HG03097 (cell line): ENCODE results near the gene PKD2.

Experiments used
- ATAC-seq: cut with Tn5 transposase; IDR thresholded peaks from one replicate; pipeline ENCODE4 v1.9.1; 2021; ENCODE audit not compliant: unreplicated experiment, low FRiP score

Gene PKD2

DNA sequence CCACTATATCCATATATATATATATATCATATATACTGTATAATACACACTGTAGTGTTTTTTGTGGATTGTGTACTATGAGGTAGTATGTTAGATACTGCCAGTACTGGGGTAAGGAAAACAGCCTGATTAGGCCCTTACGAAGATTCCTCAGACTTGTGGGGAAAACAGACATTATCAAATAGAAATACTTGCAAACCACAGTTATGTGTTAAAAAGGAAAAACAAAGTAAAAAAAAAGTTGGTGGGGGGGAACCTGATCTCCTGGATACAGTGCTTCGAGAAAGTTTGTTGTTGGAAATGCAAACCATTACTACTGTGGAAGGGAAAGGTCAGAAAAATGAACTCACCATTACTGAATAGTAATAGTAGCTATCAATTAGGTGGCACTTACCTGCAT is 53.0 kb downstream of the PKD2 start:
- ATAC-seq: no peak

DNA sequence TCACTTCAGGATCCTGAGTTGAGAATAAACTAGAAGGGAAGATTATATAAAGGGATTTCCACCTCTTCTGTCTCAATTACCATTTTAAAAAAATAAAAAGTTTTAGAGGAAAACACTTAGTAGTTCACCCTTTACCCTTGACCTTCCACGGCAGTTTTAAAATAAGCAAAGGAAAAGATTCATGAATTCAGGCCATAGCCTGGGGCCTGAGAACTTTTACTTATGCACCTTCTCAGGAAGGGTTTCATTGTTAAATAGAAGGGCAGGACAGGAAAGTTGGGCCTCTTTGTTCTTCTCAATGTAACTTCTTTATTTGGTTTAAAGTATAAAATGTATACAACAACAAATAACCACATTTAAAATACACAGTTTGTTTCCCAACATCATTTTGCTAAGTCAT is 54.9 kb downstream of the PKD2 start:
- no peak for ATAC-seq

DNA sequence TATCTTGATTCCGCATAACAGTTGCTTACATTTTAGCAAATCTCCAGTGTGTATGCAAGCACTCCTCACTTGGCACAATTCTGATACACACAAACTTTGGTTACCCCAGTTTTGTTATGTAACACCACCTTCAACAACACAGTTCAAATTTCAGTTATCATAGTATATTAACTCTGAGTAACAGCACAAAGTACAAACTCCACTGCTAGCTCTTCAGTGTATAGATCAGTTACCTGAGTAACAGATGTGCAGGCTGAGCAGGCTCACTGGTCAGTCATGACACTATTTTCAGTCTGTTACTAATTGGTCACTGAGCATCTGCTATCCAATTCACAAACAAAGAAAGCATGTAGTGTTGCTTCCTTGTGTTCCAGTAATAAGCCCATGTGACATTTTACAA is 55.4 kb downstream of the PKD2 start:
- no peak for ATAC-seq

DNA sequence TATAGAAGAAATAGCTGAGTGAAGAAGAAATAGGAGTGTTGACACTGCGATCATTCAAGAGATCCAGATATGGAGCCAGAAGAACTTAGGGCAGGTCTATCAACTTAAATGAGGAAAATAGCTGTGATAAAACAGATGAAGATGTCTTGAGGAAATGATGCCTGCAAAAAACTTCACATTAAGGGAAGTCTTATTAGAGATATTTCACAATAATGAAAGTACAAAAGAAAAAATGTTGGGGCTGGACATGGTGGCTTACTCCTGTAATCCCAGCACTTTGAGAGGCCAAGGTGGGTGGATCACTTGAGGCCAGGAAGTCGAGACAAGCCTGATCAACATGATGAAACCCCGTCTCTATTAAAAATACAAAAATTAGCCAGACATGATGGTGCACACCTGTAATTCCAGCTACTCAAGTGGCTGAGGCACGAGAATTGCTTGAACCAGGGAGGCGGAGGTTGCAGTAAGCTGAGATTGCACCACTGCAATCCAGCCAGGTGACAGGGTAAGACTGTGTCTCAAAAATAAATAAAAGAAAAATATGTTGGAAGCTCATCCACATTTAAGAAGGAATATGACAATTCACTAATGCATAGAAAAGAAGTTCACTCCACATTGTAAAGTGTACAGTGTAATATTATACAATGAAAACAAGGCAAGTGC is 56.3 kb downstream of the PKD2 start:
- no peak for ATAC-seq

DNA sequence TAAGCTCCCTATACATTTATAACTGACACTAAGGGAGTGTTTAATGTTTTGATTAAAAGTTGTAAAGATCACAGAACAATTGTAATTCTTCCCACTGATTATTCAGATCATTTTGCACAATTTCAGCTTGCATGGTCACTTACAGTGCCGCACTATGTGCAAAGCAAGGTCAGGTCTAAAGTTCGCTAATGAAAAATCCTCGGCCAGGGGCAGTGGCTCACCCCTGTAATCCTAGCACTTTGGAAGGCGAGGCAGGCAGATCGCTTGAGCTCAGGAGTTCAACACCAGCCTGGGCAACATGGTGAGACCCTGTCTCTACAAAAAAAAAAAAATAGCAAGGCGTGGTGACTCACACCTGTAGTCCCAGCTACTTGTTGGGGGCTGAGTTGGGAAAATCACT is 57.0 kb downstream of the PKD2 start:
- ATAC-seq: no peak

DNA sequence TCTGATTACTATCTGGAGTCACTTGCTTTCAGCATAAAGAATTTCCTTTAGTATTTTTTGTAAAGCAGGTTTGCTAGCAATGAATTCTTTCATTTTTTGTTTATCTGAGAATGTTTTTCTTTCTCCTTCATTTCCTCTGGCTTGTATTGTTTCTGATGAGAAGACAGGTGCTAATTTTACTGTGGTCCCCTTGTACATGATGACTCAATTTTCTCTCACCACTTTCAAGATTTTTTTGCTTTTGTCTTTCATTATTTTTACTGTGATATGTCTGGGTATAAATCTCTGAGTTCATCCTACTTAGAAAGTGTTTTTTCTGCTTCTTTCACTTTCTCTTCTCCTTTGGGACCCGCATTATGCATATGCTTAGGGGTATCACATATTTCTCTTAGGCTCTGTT is 62.6 kb downstream of the PKD2 start:
- no peak for ATAC-seq

DNA sequence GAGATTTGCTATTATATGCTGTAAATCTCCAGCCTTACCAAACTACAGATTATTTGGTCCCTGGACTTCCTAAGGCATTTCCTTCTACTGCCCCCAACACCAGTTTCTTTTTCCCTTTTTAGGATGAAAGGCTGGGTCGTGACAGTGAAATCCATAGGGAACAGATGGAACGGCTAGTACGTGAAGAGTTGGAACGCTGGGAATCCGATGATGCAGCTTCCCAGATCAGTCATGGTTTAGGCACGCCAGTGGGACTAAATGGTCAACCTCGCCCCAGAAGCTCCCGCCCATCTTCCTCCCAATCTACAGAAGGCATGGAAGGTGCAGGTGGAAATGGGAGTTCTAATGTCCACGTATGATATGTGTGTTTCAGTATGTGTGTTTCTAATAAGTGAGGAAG is 67.9 kb downstream of the PKD2 start:
- no peak for ATAC-seq

DNA sequence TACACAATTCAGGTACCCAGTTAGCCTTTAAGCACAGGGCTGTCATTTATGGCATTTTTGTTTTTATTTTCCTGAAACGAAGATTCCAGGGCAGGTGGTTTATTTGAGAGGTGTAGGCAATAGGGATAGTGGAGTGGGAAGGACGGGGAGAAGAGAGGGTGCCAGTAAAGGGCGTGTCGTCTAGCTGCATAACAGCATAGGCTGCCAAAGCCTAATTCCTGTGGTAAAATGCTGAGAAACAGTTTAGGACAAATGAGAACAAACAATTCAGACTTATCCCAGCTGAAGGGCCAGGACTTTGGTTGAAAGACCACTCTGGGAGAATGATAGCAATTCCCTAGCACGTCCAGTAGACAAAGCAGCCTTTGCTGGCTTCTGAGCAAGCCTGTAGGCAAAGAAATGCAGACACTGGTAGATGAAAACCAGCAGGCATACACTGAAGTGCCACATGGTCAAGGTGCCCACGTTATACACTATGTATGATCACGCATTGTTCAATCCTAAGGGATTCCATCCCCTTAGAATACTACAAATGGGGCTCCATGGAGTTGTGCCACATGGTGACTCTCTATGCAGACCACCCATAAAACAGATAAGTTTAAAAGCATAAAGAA is 70.6 kb downstream of the PKD2 start:
- no peak for ATAC-seq

DNA sequence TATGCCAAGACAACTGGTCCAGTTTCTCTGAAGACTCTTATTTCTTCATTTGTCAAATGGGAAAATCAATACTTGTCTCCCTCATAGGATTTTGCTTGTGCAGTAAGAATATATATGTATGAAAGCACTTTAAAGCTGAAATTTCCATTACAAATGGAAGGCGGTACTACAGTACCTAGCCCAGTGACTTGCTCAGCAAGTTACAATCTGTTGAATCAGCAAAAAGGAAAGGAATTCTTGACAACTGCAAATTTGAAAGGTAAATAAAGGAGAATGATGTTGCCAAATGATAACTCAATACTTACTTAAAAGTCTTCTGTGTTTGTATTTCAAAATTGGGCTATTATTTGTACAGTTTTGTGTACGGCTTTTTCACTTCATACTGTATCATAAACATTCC is 71.1 kb downstream of the PKD2 start:
- no peak for ATAC-seq

DNA sequence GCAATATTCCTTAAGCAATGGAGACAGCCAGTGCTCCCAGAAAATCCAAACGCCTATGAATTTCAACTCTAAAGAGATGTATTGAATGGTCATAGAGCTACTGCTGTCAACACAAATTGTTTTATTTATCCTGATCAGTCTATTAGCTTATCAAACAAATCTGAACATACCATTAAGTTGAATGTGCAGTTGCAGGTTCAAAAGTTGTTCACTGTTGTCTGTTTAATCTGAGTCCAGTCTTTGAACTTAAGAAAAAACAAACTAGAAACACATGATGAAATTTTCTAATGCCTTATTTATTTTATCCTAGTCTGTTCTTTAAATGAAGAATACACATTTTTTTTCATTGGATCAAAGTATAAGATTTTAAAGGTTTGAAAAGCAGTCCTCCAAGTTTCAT is 73.2 kb downstream of the PKD2 start:
- no peak for ATAC-seq

DNA sequence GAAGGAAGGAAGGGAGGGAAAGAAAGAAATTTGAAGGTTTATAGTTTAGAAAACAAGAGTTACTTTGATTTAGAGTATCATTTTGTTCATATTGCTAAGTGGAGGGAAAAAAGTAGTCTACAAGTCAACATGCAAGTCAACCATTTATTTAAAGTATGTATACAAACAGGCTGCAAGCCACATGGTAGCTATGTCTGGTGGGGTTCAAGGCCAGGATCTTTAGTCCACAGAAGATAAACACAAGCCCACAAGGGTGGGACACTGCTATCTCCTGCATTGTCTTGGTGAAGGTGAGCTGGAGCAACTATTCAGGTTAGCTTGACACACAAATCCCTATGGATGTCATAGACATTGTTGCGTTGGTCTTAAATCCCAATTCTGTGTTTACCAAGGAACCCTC is 79.6 kb downstream of the PKD2 start:
- ATAC-seq: no peak

DNA sequence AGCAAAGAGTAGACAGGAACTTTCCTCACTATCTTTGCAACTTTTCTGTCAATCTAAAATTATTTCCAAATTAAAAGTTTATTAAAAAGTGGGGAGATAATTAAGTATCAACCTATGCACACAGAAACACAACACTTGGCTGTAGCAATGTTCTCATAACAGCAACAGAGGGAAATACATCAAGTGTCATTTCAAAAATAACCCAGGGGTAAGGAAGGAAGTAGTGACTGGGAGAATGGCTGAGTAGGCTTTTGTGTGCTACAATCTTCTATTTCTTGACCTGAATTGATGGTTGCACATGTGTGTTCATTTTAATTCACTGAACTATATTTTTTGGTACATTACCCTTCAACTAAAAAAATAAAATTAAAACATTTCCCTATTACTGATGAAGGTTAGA is 83.5 kb downstream of the PKD2 start:
- no peak for ATAC-seq

DNA sequence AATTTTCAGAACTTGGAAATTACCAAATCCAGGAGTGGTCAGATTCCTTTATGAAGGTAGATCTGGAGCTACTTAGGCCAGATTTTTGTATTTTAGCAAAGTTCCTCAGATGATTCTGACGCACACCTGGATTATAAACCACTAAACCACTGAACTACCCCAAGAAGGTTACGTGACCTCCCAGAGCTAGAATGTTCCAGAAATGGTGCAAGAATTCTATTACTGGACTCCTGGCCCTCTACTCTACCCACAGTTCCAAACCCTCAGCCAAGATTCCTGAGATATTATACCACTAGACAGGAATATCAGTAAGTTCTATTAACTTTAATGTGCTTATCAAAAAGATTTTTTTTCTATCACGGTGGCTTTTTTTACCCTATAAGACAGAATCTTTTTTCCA is 83.9 kb downstream of the PKD2 start:
- no peak for ATAC-seq

DNA sequence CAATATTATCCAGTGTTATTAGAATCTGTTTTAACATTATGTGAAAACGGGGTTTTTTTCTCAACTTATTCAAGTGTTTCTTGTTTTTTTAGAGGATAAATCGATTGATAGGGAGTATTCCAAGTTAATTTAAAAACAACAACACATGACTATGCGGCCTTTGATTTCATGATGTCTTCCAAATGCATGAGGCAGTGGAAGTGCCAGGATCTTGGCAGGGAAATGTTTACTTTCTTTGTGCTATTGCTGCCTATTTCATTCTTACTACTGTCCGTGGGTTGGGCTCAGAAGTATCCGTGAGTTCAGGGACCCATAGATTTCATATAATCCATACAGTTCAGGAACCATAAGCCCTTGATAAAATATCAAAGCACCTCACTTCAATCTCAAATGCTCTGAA is 86.4 kb downstream of the PKD2 start:
- no peak for ATAC-seq

DNA sequence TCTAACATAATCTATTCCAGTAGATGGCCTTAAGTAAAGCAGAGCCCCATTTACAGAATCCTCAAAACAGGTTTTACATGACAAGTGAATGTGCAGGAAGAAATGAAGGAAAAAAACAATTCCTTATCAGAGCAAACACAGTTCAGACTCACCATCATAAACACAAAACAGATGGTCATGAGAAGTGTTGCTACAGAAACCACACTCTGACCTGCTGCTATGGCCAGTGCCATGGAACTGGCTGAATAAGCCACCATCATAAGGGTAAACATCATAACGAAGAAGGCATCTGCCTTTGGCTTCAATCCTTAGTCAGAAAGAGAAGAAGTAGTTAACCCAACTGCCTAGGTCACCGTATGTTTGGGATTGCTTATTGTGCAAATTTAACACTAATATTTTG is 89.9 kb downstream of the PKD2 start:
- no peak for ATAC-seq

DNA sequence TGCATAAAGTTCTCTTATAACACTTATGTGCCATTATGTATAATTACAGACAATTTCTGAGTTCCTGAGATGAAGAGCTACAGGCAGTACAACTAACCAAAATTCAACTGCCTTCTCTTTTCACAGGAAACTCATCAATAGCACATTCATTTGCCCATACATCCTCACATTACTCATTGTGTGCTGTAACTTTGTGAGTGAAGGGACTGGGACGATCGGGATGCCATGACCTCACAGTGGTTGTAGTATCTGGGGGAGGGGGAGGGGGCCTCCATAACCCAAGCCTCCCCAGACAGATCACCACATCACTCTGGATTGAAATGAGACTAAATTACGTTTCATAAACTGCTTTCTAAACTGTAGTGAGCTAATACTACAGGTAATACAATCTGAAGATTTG is 90.3 kb downstream of the PKD2 start:
- no peak for ATAC-seq

DNA sequence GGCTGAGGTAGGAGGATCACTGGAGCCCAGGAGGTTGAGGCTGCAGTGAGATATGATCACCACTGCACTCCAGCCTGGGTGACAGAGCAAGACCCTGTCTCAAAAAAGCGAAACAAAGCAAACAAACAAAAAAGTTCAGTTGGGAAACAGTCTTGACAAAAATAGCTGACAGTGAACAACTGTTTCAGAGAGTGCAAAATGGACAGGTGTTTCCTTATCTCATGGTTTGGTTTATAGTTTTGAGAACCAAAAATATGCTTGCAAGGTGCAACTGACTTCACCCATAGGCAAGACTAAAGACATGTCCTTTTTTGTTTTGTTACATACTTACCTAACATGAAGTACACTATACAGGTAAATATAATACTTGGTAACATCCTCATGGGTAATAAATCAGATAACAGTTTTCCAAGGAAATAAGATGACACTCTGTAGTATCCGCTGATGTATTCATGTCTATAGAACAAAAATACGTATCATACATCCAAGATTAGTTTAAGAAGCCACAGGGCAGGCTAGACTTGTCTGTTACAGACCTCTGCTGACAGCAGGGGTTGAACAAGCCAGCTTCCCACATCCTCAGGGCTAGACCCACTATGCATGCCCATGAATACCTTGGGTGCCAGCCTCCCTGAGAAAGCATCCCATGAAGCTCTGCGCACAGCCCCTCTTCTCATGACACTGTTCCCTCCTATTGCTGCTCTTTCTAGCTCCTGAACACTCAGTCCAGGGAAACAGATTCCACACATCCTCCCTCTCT is 91.7 kb downstream of the PKD2 start:
- no peak for ATAC-seq

DNA sequence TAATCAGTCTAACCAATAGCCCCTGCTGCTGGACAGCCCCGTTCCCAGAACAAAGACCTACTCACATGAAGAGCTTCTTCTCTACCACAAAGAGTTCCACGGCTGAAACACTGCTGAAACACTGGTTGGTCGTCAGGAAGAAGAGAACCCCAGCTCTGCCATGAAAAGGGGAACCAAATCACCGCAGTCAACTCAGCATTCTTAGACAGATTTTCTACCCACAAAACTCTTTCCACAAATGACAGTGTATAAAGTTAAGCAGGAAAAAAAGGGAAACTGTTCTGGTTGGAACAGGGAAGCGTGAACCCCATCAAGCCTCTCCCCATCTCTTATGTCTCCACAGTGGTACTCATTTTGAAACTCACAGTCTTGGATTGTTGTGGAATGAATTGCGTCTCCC is 93.7 kb downstream of the PKD2 start:
- no peak for ATAC-seq

DNA sequence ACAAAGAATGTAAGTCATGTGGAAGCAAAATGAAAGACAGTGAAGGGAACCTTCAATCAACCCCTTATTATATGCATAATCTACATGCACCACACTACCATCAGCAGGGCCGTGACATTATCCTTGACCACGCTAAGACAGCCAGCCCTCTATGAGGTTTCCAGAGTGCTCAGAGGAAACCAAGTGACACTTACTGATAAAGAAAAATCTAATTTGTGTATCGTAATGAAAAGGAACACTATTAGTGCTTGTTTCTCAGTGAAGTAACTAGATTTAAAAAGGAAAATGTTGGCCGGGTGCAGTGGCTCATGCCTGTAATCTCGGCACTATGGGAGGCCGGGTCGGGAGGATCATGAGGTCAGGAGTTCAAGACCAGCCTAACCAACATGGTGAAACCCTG is 94.6 kb downstream of the PKD2 start:
- ATAC-seq: no peak

DNA sequence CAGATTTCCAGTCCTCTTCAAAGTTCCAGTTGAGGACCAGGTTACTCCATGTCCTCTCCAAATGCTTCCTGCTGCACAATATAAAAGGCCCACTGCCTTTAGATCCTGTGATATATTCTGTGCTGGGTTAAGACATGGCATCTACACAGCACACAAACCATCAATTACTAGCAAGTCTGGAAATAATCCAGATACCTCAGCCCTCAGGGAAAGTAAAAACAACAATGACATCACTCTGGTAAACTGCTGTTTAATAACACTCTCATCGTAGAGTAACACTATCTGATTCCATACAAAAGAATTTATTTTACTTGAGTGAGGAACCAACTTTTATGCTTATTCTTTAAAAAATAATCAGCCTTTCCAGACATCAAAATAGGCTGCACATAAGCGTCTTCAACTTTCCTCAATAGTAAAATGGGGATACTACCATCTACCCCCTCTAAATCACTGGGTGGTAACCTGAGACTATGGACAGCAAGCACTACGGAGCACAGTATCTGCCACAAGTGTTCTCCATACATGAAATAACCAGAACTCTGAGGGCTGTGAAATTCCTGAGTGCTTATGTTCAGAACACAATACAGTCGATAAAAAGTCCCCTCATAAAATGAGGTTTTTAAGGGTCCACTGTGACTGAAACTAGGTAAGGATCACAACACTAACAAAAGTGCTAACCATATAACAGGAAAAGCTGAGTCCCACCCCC is 97.6 kb downstream of the PKD2 start:
- no peak for ATAC-seq

DNA sequence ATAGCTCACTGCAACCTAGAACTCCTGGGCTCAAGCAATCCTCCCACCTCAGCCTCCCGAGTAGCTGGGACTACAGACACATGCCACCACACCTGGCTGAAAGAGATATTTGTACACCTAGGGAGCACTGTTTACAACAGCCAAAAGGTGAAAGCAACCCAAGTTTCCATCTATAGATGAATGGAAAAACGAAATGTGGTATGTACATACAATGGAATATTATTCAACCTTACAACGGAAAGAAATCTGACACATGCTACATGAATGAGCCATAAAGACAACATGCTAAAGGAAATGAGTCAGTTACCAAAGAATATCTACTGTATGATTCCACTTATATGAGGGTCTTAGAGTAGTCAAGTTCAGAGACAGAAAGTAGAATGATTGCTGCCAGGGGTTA is 98.8 kb downstream of the PKD2 start:
- ATAC-seq: no peak
